ENCODE results near the gene RFX8. TPM values are rescaled to one million over a fixed set of nuclear protein-coding genes. Genes with fewer than 3 reads are reported as not detected.

The RFX8 gene
- total and polyA plus RNA-seq, 3 experiments from 2014 or later, result not detected

- POLR2A ChIA-PET, result no interaction called here
- H3K36me3 Mint-ChIP-seq, result no peaks in the 10 kb centered on the region
- H3K36me3 ChIP-seq (ENCODE audit: insufficient read depth, low read length), result no peaks in the 10 kb centered on the region
- CTCF ChIA-PET, result no interaction called here
- H3K27me3 ChIP-seq (ENCODE audit: insufficient read depth, low read length, poor library complexity, severe bottlenecking), result no peaks in the 10 kb centered on the region
- H3K4me1 Mint-ChIP-seq, result peaks cover 10 to 12% (median 11%) of the 10 kb centered on the region in 3 donors
- H3K27ac Mint-ChIP-seq, result no peak overlapping the region
- no peak for DNase-seq
- peak overlapping the region; percentile 30 for H3K4me3 ChIP-seq (ENCODE audit: low read length)
- peaks cover 8 to 27% of the 10 kb centered on the region in 2 donors for H3K27me3 Mint-ChIP-seq
- peak overlapping the region; percentile 66 to 79 (median 78) for H3K4me3 Mint-ChIP-seq
- H3K27ac ChIP-seq (ENCODE audit: low read depth, low read length), result no peak overlapping the region
- peaks cover 6% of the 10 kb centered on the region for H3K4me1 ChIP-seq (ENCODE audit: insufficient read depth, low read length)
- no peaks in the 10 kb centered on the region for H3K9me3 ChIP-seq (ENCODE audit: low read length)
- H3K9me3 Mint-ChIP-seq, result no peaks in the 10 kb centered on the region
Measured at GRCh38 chr2:101473591-101473910, 1.4 kb downstream of the RFX8 start.

DNA sequence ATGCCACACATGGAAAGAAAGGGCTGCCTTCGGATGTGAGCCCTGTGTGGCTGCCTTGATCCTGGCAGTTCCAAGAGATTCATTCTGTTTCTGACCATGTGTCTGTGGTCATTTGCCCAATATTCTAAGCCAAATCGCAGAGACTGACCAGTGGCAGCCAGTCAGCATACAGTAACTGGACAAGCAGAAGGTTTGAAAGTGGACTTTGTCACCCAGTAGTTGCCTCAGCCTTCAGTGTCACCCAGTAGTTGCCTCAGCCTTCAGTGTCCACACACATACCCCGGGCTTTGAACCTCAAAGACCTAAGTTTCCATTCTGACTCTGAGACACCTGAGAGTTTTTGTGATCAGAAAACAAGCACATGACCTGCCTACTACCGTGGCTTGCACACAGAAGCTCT is 5.0 kb downstream of the RFX8 start:
- no peaks in the 10 kb centered on the region for H3K9me3 ChIP-seq (ENCODE audit: low read length)
- H3K36me3 ChIP-seq (ENCODE audit: insufficient read depth, low read length), result no peaks in the 10 kb centered on the region
- Mint-ChIP-seq H3K27me3 (peaks cover 10 to 18% of the 10 kb centered on the region in 2 donors), H3K9me3 (no peaks in the 10 kb centered on the region), H3K27ac (peak overlapping the region in 1 of 8 donors; percentile 16), H3K4me1 (peaks cover 5 to 6% (median 5%) of the 10 kb centered on the region in 3 donors), H3K36me3 (no peaks in the 10 kb centered on the region), H3K4me3 (no peak overlapping the region)
- no peak for DNase-seq
- ChIA-PET POLR2A (no interaction called here), CTCF (no interaction called here)
- no peak overlapping the region for H3K4me3 ChIP-seq (ENCODE audit: low read length)
- H3K27ac ChIP-seq (ENCODE audit: low read depth, low read length), result no peak overlapping the region
- H3K4me1 ChIP-seq (ENCODE audit: insufficient read depth, low read length), result peaks cover 6% of the 10 kb centered on the region
- H3K27me3 ChIP-seq (ENCODE audit: insufficient read depth, low read length, poor library complexity, severe bottlenecking), result no peaks in the 10 kb centered on the region

GRCh38 chr2:101467306-101467705 is 7.6 kb downstream of the RFX8 start:
- POLR2A ChIA-PET, result no interaction called here

GRCh38 chr2:101466426-101466825 is 8.5 kb downstream of the RFX8 start:
- Mint-ChIP-seq H3K27me3 (peaks cover 6 to 23% of the 10 kb centered on the region in 2 donors), H3K4me3 (no peak overlapping the region), H3K4me1 (no peaks in the 10 kb centered on the region), H3K9me3 (no peaks in the 10 kb centered on the region), H3K36me3 (no peaks in the 10 kb centered on the region), H3K27ac (no peak overlapping the region)
- CTCF ChIA-PET, result no interaction called here
- Histone ChIP-seq H3K9me3 (ENCODE audit: low read length) (no peaks in the 10 kb centered on the region), H3K36me3 (ENCODE audit: insufficient read depth, low read length) (no peaks in the 10 kb centered on the region), H3K27ac (ENCODE audit: low read depth, low read length) (no peak overlapping the region), H3K4me3 (ENCODE audit: low read length) (no peak overlapping the region), H3K27me3 (ENCODE audit: insufficient read depth, low read length, poor library complexity, severe bottlenecking) (no peaks in the 10 kb centered on the region), H3K4me1 (ENCODE audit: insufficient read depth, low read length) (no peaks in the 10 kb centered on the region)
- POLR2A ChIA-PET, result no interaction called here
- DNase-seq, result no peak

More at GRCh38 chr2:101467306-101467705, 7.6 kb downstream of the RFX8 start:
- Histone ChIP-seq H3K4me3 (ENCODE audit: low read length) (no peak overlapping the region), H3K27ac (ENCODE audit: low read depth, low read length) (no peak overlapping the region), H3K27me3 (ENCODE audit: insufficient read depth, low read length, poor library complexity, severe bottlenecking) (no peaks in the 10 kb centered on the region), H3K4me1 (ENCODE audit: insufficient read depth, low read length) (no peaks in the 10 kb centered on the region), H3K36me3 (ENCODE audit: insufficient read depth, low read length) (no peaks in the 10 kb centered on the region), H3K9me3 (ENCODE audit: low read length) (no peaks in the 10 kb centered on the region)
- H3K27me3 Mint-ChIP-seq, result peaks cover 8 to 22% of the 10 kb centered on the region in 2 donors
- H3K36me3 Mint-ChIP-seq, result no peaks in the 10 kb centered on the region
- CTCF ChIA-PET, result no interaction called here
- no peak overlapping the region for H3K4me3 Mint-ChIP-seq
- H3K4me1 Mint-ChIP-seq, result no peaks in the 10 kb centered on the region
- H3K9me3 Mint-ChIP-seq, result no peaks in the 10 kb centered on the region
- no peak overlapping the region for H3K27ac Mint-ChIP-seq
- DNase-seq, result no peak

- Mint-ChIP-seq H3K36me3 (no peaks in the 10 kb centered on the region), H3K27me3 (peaks cover 6 to 30% of the 10 kb centered on the region in 2 donors), H3K9me3 (no peaks in the 10 kb centered on the region), H3K4me3 (no peak overlapping the region), H3K4me1 (no peaks in the 10 kb centered on the region), H3K27ac (no peak overlapping the region)
- no peak for DNase-seq
- ChIA-PET POLR2A (interaction anchor here (0.6 kb wide), 1 partner anchor 10 kb away, joined by 3 read pairs; the partner anchor contains the start of gene RFX8), CTCF (no interaction called here)
- Histone ChIP-seq H3K27me3 (ENCODE audit: insufficient read depth, low read length, poor library complexity, severe bottlenecking) (no peaks in the 10 kb centered on the region), H3K4me1 (ENCODE audit: insufficient read depth, low read length) (no peaks in the 10 kb centered on the region), H3K27ac (ENCODE audit: low read depth, low read length) (no peak overlapping the region), H3K36me3 (ENCODE audit: insufficient read depth, low read length) (no peaks in the 10 kb centered on the region), H3K9me3 (ENCODE audit: low read length) (no peaks in the 10 kb centered on the region), H3K4me3 (ENCODE audit: low read length) (no peak overlapping the region)
Measured at GRCh38 chr2:101464841-101465240, 10.1 kb downstream of the RFX8 start.

GRCh38 chr2:101463911-101464641 is 10.8 kb downstream of the RFX8 start:
- no peak for DNase-seq
- H3K27ac Mint-ChIP-seq, result no peak overlapping the region
- H3K27me3 Mint-ChIP-seq, result peaks cover 6 to 27% of the 10 kb centered on the region in 2 donors
- no peaks in the 10 kb centered on the region for H3K36me3 Mint-ChIP-seq
- no peaks in the 10 kb centered on the region for H3K9me3 Mint-ChIP-seq
- no peak overlapping the region for H3K4me3 Mint-ChIP-seq
- ChIA-PET POLR2A (no interaction called here), CTCF (interaction anchor here (0.9 kb wide), 1 partner anchor 16 kb away, joined by 3 read pairs; no protein-coding TSS in a partner anchor)
- Histone ChIP-seq H3K27me3 (ENCODE audit: insufficient read depth, low read length, poor library complexity, severe bottlenecking) (no peaks in the 10 kb centered on the region), H3K4me1 (ENCODE audit: insufficient read depth, low read length) (no peaks in the 10 kb centered on the region), H3K27ac (ENCODE audit: low read depth, low read length) (no peak overlapping the region), H3K9me3 (ENCODE audit: low read length) (no peaks in the 10 kb centered on the region), H3K36me3 (ENCODE audit: insufficient read depth, low read length) (no peaks in the 10 kb centered on the region), H3K4me3 (ENCODE audit: low read length) (no peak overlapping the region)
- H3K4me1 Mint-ChIP-seq, result no peaks in the 10 kb centered on the region

- no peak overlapping the region for H3K4me3 Mint-ChIP-seq
- no peaks in the 10 kb centered on the region for H3K36me3 Mint-ChIP-seq
- Histone ChIP-seq H3K27me3 (ENCODE audit: insufficient read depth, low read length, poor library complexity, severe bottlenecking) (no peaks in the 10 kb centered on the region), H3K4me1 (ENCODE audit: insufficient read depth, low read length) (no peaks in the 10 kb centered on the region), H3K4me3 (ENCODE audit: low read length) (no peak overlapping the region), H3K36me3 (ENCODE audit: insufficient read depth, low read length) (no peaks in the 10 kb centered on the region), H3K9me3 (ENCODE audit: low read length) (no peaks in the 10 kb centered on the region), H3K27ac (ENCODE audit: low read depth, low read length) (no peak overlapping the region)
- peaks cover 6 to 27% of the 10 kb centered on the region in 2 donors for H3K27me3 Mint-ChIP-seq
- H3K27ac Mint-ChIP-seq, result no peak overlapping the region
- no peaks in the 10 kb centered on the region for H3K4me1 Mint-ChIP-seq
- H3K9me3 Mint-ChIP-seq, result no peaks in the 10 kb centered on the region
- CTCF ChIA-PET, result interaction anchor here (0.9 kb wide), 1 partner anchor 16 kb away, joined by 3 read pairs; no protein-coding TSS in a partner anchor
- DNase-seq, result no peak
- POLR2A ChIA-PET, result no interaction called here
Measured at GRCh38 chr2:101463421-101463820, 11.5 kb downstream of the RFX8 start.

GRCh38 chr2:101461381-101461780 is 13.5 kb downstream of the RFX8 start:
- H3K36me3 Mint-ChIP-seq, result no peaks in the 10 kb centered on the region
- Histone ChIP-seq H3K36me3 (ENCODE audit: insufficient read depth, low read length) (no peaks in the 10 kb centered on the region), H3K4me3 (ENCODE audit: low read length) (no peak overlapping the region), H3K4me1 (ENCODE audit: insufficient read depth, low read length) (no peaks in the 10 kb centered on the region), H3K27me3 (ENCODE audit: insufficient read depth, low read length, poor library complexity, severe bottlenecking) (no peaks in the 10 kb centered on the region), H3K27ac (ENCODE audit: low read depth, low read length) (no peak overlapping the region), H3K9me3 (ENCODE audit: low read length) (no peaks in the 10 kb centered on the region)
- H3K4me3 Mint-ChIP-seq, result no peak overlapping the region
- H3K27ac Mint-ChIP-seq, result peak overlapping the region in 1 of 8 donors; percentile 5
- POLR2A ChIA-PET, result no interaction called here
- H3K27me3 Mint-ChIP-seq, result peaks cover 9 to 31% of the 10 kb centered on the region in 2 donors
- CTCF ChIA-PET, result no interaction called here
- H3K9me3 Mint-ChIP-seq, result no peaks in the 10 kb centered on the region
- no peaks in the 10 kb centered on the region for H3K4me1 Mint-ChIP-seq
- DNase-seq, result no peak

Measured in CD8-positive, alpha-beta memory T cell (primary cell).